Hindlimb muscle (tissue), 1 donor: ENCODE data around the gene PCNP. TPM values are rescaled to one million over a fixed set of nuclear protein-coding genes. Genes with fewer than 3 reads are reported as not detected.
"Not testable (repeated sequence)": the region's sequence is repeated elsewhere in the genome, so short reads cannot be mapped to it uniquely, and the experiment has no call there.

ENCODE experiments used
- DNase-seq: peaks from one replicate; pipeline ENCODE4 v3.0.0-alpha.2; 2013
- polyA plus RNA-seq: library from polyadenylated mRNA; unstranded; fragments of 120-200 nt; gene quantifications from one replicate; pipeline ENCODE4 v1.2.1, GENCODE V29; 2013; ENCODE audit not compliant: insufficient read length

The PCNP gene
- polyA plus RNA-seq, 1 donor = 110 TPM

DNA sequence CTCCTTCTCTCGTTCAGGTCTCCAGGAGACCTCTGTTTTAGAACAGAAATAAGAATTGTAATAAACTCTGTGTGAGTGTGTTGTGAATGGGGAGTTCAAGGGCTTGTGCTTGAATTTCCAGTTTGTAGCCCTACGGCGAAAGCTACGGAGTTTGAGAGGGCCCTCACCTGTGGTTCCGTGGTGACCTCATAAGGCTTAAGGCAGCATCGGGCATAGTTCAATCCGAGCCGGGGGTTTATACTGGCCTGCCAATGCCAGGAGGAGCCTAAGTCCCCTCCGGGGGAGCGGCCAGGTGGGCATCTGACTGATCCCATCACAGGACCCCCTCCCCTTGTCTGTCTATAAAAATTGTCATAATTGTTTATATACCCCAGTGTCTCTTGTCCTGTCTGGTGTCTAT is 59.2 kb downstream of the PCNP start:
- no peak for DNase-seq

DNA sequence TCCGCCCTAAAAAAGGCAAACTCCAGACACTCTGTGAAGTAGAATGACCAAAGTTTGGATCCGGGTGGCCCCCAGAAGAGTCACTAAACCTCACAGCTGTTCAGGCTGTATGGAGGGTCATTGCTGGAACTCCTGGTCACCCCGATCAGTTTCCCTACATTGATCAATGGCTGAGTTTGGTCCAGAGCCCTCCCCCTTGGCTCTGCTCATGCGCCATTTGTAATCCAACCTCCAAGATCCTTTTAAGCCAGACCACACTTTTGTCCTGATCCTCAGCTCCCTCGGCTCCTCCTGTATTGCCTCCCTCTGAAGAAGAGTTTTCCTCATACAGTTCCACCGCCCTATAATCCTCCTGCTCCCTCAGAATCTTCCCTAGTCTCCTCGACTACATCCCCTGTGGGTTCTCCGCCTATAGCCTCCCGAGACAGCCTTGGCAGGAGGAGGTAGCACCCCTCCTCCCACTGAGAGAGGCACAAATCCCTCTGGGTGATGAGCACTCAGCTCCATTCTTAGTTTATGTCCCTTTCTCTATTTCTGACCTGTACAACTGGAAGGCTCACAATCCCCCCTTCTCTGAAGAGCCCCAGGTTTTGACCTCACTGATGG is 60.7 kb downstream of the PCNP start:
- no peak for DNase-seq

DNA sequence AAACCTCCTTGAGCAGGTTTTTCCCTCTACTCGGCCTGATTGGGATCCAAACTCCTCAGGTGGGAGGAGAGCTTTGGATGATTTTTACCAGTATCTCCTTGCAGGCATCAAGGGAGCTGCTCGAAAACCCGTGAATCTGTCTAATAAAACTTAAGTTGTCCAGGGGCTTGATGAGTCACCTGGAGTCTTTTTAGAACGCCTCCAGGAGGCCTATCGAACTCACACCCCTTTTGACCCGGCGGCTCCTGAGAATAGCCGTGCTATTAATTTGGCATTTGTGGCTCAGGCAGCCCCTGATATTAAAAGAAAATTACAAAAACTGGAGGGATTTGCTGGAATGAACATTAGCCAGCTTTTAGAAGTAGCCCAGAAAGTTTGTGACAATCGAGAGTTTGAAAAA is 61.4 kb downstream of the PCNP start:
- no peak for DNase-seq

DNA sequence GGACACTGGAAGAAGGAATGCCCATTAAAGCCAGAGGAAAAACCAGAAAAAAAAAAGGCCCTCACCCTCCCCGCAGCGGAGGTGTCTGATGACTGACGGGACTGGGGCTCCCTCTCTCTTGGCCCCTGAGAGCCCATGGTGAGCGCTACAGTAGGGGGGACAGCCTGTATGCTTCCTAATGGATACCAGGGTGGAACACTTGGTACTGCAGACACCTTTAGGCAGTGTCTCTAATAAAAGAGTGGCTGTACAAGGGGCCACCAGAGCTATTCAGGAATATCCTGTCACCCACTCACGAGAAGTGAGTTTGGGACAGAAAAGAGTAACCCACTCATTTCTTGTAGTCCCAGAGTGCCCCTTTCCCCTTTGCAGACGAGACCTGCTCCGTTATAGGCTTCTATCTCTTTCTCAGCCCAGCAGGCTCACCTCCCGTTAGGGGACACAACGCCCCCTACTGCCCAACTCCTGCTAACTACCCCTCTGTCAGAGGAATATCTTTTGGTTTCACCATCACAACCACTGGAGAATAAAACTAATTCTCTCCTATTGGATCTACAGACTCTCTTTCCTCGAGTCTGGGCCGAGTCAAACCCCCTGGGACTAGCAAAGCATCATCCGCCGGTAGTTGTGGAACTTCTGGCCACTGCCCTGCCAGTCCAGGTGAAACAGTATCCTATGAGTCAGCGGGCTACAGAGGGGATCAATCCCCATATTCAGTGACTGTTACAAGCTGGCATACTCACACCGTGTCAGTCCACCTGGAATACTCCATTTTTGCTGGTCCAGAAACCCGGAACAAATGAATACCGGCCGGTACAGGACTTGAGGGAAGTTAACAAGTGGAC is 62.2 kb downstream of the PCNP start:
- DNase-seq = peak; percentile 20

DNA sequence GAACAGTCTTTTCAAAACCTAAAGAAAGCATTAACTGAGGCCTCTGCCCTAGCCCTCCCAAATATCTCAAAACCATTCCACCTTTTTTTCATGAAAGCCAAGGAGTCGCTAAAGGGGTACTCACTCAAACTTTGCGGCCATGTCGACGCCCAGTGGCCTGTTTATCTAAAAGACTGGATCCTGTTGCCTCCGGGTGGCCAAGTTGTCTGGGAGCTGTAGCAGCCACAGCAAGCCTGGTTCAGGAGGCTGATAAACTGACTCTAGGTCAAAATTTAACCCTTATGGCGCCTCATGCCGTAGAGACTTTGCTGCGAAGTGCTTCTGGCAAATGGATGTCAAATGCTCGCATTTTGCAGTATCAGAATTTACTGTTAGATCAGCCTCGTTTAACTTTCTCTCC is 63.5 kb downstream of the PCNP start:
- no peak for DNase-seq

DNA sequence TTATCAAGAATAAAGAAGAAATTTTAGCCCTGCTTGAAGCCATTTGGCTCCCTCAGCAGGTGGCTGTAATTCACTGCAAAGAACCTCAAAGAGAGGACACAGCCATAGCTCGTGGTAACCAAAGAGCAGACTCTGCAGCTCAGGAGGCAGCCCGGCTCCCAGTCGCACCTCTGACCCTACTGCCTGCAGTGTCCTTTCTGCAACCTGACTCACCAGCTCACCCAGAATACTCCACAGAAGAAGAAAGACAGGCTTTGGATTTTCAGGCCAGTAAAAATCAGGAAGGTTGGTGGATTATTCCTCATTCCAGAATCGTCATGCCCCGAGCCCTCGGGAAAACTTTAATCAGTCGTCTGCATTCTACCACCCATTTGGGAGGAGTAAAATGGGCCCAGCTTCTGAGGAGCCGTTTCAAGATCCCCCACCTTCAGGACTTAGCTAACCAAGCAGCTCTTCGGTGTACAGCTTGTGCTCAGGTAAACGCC is 64.3 kb downstream of the PCNP start:
- no peak for DNase-seq

DNA sequence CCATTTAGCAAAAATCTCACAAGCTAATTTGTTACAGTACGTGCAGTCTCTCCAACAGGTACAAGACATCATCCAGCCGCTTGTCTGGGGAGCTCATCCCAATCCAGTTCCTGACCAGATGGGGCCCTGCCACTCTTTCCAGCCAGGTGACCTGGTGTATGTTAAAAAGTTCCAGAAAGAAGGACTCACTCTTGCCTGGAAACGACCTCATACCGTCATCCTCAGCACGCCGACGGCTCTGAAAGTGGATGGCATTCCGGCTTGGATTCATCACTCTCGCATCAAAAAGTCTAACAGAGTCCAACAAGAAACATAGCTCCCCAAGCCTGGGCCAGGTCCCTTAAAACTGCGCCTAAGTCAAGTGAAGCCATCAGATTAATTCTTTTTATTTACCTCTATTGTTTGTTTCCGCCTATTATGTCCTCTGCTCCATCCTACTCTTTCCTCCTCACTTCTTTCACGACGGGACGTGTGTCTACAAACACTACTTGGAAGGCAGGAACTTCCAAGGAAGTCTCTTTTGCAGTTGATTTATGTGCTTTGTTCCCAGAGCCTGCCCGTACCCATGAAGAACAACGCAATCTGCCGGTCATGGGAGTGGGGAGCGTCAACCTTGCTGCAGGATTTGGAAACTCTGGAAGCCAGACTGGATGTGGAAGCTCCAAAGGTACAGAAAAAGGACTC is 65.4 kb downstream of the PCNP start:
- no peak for DNase-seq

DNA sequence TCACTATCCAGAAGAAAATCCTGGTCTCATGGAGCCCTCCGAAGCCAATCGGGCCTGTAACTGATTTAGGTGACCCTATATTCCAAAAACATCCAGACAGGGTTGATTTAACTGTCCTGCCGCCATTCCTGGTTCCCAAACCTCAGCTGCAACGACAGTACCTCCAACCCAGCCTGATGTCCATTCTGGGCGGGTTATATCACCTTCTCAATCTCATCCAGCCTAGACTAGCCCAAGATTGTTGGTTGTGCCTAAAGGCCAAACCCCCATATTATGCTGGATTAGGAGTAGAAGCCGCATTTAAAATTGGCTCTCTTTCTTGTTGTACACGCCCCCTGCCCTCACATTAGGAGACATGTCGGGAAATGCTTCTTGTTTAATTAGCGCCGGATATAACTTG is 66.3 kb downstream of the PCNP start:
- no peak for DNase-seq

DNA sequence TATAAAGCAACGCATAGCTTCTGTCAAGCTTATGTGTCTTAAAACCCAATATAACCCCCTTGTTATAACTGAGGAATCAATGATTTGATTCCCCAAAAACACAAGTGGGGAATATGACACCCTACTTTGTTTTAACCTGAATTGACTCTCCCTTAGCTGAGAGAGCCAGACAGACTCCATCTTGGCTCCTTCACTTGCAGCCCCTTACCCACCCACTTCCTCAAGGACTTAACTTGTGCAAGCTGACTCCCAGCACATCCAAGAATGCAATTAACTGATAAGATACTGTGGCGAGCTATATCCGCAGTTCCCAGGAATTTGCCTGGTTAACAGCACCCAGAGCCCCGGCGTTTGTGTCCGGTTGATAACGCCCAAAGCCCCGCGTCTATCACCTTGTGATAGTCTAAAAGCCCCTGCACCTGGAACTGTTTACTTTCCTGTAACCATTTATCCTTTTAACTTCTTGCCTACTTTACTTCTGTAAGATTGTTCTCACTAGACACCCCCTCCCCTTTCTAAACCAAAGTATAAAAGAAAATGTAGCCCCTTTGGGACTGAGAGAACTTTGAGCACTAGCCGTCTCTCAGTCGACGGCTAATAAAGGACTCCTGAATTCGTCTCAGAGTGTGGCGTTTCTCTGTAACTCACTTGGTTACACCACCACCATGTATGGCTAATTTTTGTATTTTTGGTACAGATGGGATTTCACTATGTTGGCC is 67.6 kb downstream of the PCNP start:
- not testable (repeated sequence) for DNase-seq

DNA sequence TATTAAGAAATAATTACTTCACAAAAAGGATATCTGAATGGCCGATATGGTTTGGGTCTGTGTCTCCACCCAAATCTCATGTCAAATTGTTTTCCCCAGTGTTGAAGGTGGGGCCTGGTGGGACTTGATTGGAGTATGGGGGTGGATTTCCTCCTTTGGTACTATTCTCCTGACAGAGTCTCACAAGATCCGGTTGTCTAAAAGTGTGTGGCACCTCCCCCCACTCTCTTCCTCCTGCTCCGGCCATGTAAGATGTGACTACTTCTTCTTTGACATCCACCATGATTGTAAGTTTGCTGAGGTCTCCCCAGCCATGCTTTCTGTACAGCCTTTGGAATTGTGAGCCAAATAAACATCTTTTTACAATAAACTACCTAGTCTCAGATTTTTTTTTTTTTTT is 68.5 kb downstream of the PCNP start:
- DNase-seq = no peak

DNA sequence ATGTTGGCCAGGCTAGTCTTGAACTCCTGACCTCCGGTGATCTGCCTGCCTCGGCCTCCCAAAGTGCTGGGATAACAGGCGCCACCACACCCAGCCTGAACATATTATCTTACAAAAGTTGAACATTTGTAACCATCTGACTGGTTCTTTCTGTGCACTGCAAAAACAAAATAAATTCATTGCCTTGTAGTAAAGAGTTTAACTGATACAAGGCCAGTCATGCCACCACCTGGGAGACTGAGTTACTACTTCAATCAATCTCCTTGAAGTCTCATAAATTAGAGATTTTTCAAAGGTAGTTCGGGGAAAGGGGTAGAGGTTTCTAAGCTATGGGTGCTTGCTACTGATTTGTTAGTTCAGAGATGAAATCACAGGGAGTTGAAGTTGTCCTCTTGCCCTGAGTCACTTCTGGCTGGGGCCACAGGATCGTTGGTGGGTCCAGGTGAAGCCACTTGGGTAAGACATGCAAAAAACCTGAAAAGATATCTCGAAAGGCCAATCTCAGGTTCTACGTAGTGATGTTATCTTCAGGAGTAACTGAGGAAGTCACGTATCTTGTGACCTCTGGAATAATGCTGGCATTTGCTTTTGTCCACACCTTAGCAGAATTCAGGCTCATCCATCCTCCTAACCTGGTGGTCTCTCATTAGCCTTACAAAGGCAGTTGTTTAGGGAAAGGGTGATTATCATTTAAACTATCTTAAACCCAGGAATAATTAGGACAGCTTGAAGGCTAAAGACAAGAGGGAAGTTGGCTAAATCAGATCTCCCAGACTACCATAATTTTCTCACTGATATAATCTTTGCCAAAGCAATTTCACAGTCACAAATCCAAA is 69.2 kb downstream of the PCNP start:
- DNase-seq = no peak

Other genes starting within 250 kb of the PCNP start
- gene SENP7, start 61.0 kb upstream of the PCNP start, polyA plus RNA-seq = 35.5 TPM
- gene TRMT10C, start 12.3 kb upstream of the PCNP start, polyA plus RNA-seq = 18.0 TPM
- gene ZBTB11, start 103.0 kb downstream of the PCNP start, polyA plus RNA-seq = 14.1 TPM
- 2,011 TPM for gene RPL24, start 112.5 kb downstream of the PCNP start, polyA plus RNA-seq
- gene CEP97, start 150.4 kb downstream of the PCNP start, polyA plus RNA-seq = 12.4 TPM
- gene NXPE3, start 205.0 kb downstream of the PCNP start, polyA plus RNA-seq = 18.5 TPM